ENCODE results near the gene CEMIP. TPM values are rescaled to one million over a fixed set of nuclear protein-coding genes. Genes with fewer than 3 reads are reported as not detected.

Gene CEMIP
- polyA plus RNA-seq, 1 of the 3 experiments (the other 2 are of a cell fraction): 27.8 TPM

DNA sequence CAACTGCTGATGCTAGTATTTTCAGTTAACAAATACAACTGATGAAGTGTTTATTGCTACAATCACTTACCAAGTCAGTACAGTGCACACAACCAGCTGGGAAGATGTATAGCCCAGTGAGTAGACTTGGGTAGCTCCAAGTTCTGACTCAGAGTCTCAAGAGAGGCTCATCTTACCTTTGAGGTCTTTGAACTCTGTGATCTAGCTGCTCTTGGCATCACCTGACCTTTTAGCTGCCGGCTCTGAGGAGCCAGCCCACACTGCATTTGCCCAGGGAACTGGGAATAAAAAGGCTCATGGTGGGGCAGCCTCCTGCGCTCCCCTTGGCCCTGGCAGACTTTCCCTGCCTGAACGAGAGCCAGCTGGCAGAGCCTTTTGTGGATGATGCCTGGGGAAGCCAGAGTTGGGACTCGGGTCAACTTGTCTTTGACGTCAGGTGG lies 82.6 kb downstream of the CEMIP start (continued):
- TF ChIP-seq, protein P1, sequence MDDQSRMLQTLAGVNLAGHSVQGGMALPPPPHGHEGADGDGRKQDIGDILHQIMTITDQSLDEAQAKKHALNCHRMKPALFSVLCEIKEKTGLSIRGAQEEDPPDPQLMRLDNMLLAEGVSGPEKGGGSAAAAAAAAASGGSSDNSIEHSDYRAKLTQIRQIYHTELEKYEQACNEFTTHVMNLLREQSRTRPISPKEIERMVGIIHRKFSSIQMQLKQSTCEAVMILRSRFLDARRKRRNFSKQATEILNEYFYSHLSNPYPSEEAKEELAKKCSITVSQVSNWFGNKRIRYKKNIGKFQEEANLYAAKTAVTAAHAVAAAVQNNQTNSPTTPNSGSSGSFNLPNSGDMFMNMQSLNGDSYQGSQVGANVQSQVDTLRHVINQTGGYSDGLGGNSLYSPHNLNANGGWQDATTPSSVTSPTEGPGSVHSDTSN (IDR thresholded peaks at IDR 0.05): no peak

DNA sequence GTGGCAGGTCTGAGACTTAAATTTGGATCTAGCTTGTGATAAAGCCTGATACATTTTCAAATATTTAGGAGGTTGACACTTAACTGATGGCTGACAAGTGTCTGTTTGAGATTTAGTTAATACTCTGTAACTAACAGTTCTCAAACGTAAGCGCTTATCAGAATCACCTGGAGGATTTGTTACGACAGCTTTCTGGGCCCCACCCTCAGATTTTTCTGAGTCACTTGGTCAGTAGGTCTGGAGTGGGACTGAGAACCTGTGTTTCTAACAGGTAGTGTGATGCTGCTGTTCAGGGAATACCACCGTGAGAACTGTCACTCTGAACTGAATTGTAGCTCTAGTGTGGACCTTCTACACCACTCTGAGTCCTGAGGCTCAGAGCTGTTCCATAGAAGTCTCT lies 85.5 kb downstream of the CEMIP start:
- Histone ChIP-seq H3K27ac (ENCODE audit: low read depth in 2 of 2, low read length in 1 of 2) (no peak overlapping the region), H2AFZ (ENCODE audit: low read depth) (no peak overlapping the region), H3K36me3 (replicated peaks in 1 of 2; ENCODE audit: control insufficient read depth in 1 of 2, insufficient read depth in 2 of 2, low read length in 1 of 2) (no peaks in the 10 kb centered on the region), H3K4me3 (ENCODE audit: low read depth in 2 of 2, low read length in 1 of 2) (no peak overlapping the region), H3K4me1 (ENCODE audit: control insufficient read depth in 1 of 2, insufficient read depth in 2 of 2, low read depth in 1 of 2, low read length in 1 of 2) (no peaks in the 10 kb centered on the region), H3F3A (replicated peaks; ENCODE audit: insufficient read depth) (no peaks in the 10 kb centered on the region), H3K27me3 (ENCODE audit: insufficient read depth) (no peaks in the 10 kb centered on the region), H4K20me1 (ENCODE audit: insufficient read depth) (no peaks in the 10 kb centered on the region), H3K9ac (no peak overlapping the region), H3K4me2 (no peak overlapping the region), H3K9me3 (no peaks in the 10 kb centered on the region), H3K79me2 (ENCODE audit: insufficient read depth) (no peaks in the 10 kb centered on the region), H3K9me2 (no peaks in the 10 kb centered on the region)
- 82% methylated on average over 4 of the region's 4 CpGs for WGBS (ENCODE audit: low lambda C conversion rate)
- TF ChIP-seq, protein P2, sequence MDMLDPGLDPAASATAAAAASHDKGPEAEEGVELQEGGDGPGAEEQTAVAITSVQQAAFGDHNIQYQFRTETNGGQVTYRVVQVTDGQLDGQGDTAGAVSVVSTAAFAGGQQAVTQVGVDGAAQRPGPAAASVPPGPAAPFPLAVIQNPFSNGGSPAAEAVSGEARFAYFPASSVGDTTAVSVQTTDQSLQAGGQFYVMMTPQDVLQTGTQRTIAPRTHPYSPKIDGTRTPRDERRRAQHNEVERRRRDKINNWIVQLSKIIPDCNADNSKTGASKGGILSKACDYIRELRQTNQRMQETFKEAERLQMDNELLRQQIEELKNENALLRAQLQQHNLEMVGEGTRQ (IDR thresholded peaks at IDR 0.05; ENCODE audit: borderline replicate concordance, low read depth, low read length): no peak
- TF ChIP-seq EZH2phosphoT487 (IDR thresholded peaks at IDR 0.05; ENCODE audit: borderline replicate concordance, low read depth) (no peak), NFIC (IDR thresholded peaks at IDR 0.05; ENCODE audit: borderline replicate concordance) (no peak), JUND (IDR thresholded peaks at IDR 0.05) (no peak), MXI1 (IDR thresholded peaks at IDR 0.05; ENCODE audit: low read depth, low read length) (no peak), TCF12 (IDR thresholded peaks at IDR 0.05) (no peak), GABPA (IDR thresholded peaks at IDR 0.05; ENCODE audit: low read depth) (no peak), EP300 (IDR thresholded peaks at IDR 0.05; ENCODE audit: borderline replicate concordance in 1 of 2, low read depth in 1 of 2, low read length in 1 of 2) (no peak), RAD21 (IDR thresholded peaks at IDR 0.05; ENCODE audit: low read length) (no peak), GATA2 (CRISPR knock-in tag; IDR thresholded peaks at IDR 0.05) (no peak), FOXJ3 (CRISPR knock-in tag; IDR thresholded peaks at IDR 0.05) (no peak), POLR2AphosphoS5 (IDR thresholded peaks at IDR 0.05; ENCODE audit: low read depth, low read length) (no peak), TEAD4 (IDR thresholded peaks at IDR 0.05; ENCODE audit: borderline replicate concordance, insufficient read depth) (no peak)
- TF ChIP-seq, protein P3, sequence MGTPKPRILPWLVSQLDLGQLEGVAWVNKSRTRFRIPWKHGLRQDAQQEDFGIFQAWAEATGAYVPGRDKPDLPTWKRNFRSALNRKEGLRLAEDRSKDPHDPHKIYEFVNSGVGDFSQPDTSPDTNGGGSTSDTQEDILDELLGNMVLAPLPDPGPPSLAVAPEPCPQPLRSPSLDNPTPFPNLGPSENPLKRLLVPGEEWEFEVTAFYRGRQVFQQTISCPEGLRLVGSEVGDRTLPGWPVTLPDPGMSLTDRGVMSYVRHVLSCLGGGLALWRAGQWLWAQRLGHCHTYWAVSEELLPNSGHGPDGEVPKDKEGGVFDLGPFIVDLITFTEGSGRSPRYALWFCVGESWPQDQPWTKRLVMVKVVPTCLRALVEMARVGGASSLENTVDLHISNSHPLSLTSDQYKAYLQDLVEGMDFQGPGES (IDR thresholded peaks at IDR 0.05; ENCODE audit: low read depth, low read length): no peak
- TF ChIP-seq, protein P1 (IDR thresholded peaks at IDR 0.05): no peak
- DNase-seq: no peak
- CTCF ChIA-PET: interaction anchor here (0.6 to 1.5 kb wide), 3 partner anchors 11 to 196 kb away, joined by 3 read pairs; no protein-coding TSS in a partner anchor
- POLR2A ChIA-PET: no interaction called here
